Measurements from ENCODE around the gene OXTR.

GRCh38 chr3:8760506-8760905 is 8.9 kb downstream of the OXTR start:
- TF ChIP-seq EZH2phosphoT487 (IDR thresholded peaks at IDR 0.05; ENCODE audit: insufficient read depth, low read depth): no peak
- TF ChIP-seq EZH2 (IDR thresholded peaks at IDR 0.05; ENCODE audit: insufficient read depth, poor library complexity, severe bottlenecking): no peak
